ENCODE data around the gene PIGU. TPM values are rescaled to one million over a fixed set of nuclear protein-coding genes. Genes with fewer than 3 reads are reported as not detected.
A peak's percentile ranks its signal among the peaks of the same experiment; 100 is the strongest.

Gene PIGU
- total and polyA plus RNA-seq, 2 of the 13 experiments (the other 11 are each of a cell fraction or from before 2014, with no cell fraction given): 45.5 to 231 TPM

DNA sequence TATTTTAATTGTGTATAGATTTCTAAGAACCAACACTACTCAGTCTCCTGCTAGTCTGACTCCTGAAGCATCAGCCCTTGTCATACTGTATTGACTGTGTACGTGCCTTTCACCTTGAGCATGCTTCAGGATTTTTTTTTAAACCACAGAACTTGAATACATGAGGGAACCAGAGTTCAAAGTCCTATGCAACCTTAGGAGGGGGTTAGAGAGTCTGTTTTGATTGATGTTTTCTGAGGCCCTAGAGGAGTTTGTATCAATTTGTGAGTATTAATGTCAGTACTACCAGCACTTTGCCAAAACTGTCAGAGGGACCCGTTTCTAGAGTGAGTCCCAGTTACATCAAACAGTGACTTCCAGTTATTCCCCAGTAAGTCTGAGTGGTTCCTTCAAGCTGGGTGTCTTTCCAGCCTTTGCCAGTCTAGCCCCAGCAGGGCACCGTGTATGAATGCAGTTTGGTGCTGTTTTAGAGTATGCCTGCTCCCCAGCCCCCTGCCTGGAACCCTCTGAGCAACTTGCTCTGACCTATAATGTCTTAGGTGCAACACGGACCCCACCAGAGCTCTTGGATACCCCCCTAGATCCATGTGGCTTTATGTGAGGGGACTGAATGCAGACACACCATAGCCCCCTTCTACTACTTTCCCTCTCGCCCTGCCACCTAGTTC, 35.8 kb upstream of the PIGU start (continued):
- TF ChIP-seq ZNF629 (CRISPR knock-in tag; conservative IDR thresholded peaks at IDR 0.05) (no peak), RFX5 (IDR thresholded peaks at IDR 0.05; ENCODE audit: low read depth, low read length) (no peak), BCL6 (CRISPR knock-in tag; IDR thresholded peaks at IDR 0.05) (peak; percentile 92), SIX4 (CRISPR knock-in tag; IDR thresholded peaks at IDR 0.05) (no peak), HNF4G (IDR thresholded peaks at IDR 0.05; ENCODE audit: borderline replicate concordance, low read depth, low read length) (peak; percentile 76), HNF4G (CRISPR knock-in tag; IDR thresholded peaks at IDR 0.05; ENCODE audit: borderline replicate concordance, low read depth) (peak; percentile 82; the same call in 1 of the 2 replicates), MED13 (CRISPR knock-in tag; IDR thresholded peaks at IDR 0.05) (no peak), MYNN (CRISPR knock-in tag; IDR thresholded peaks at IDR 0.05; ENCODE audit: low read depth) (no peak), ZNF530 (CRISPR knock-in tag; IDR thresholded peaks at IDR 0.05; ENCODE audit: low read depth) (no peak), ZNF431 (CRISPR knock-in tag; IDR thresholded peaks at IDR 0.05; ENCODE audit: borderline replicate concordance, low read depth) (no peak), ZNF75D (CRISPR knock-in tag; IDR thresholded peaks at IDR 0.05; ENCODE audit: borderline replicate concordance) (no peak), ZNF552 (CRISPR knock-in tag; IDR thresholded peaks at IDR 0.05; ENCODE audit: borderline replicate concordance) (no peak), FOXA1 (IDR thresholded peaks at IDR 0.05) (no peak), FOXA1 (CRISPR knock-in tag; IDR thresholded peaks at IDR 0.05) (peak; percentile 73), ZNF746 (CRISPR knock-in tag; IDR thresholded peaks at IDR 0.05) (no peak), FOXC1 (CRISPR knock-in tag; IDR thresholded peaks at IDR 0.05; ENCODE audit: borderline replicate concordance) (no peak; the same call in 1 of the 2 replicates), ZNF792 (CRISPR knock-in tag; IDR thresholded peaks at IDR 0.05) (0 out of 2 replicates have a peak, but pooled peaks have one; percentile 80)
- TF ChIP-seq, protein P1, sequence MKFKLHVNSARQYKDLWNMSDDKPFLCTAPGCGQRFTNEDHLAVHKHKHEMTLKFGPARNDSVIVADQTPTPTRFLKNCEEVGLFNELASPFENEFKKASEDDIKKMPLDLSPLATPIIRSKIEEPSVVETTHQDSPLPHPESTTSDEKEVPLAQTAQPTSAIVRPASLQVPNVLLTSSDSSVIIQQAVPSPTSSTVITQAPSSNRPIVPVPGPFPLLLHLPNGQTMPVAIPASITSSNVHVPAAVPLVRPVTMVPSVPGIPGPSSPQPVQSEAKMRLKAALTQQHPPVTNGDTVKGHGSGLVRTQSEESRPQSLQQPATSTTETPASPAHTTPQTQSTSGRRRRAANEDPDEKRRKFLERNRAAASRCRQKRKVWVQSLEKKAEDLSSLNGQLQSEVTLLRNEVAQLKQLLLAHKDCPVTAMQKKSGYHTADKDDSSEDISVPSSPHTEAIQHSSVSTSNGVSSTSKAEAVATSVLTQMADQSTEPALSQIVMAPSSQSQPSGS (CRISPR knock-in tag; IDR thresholded peaks at IDR 0.05): no peak; the same call in 1 of the 2 replicates
- TF ChIP-seq, protein P2, sequence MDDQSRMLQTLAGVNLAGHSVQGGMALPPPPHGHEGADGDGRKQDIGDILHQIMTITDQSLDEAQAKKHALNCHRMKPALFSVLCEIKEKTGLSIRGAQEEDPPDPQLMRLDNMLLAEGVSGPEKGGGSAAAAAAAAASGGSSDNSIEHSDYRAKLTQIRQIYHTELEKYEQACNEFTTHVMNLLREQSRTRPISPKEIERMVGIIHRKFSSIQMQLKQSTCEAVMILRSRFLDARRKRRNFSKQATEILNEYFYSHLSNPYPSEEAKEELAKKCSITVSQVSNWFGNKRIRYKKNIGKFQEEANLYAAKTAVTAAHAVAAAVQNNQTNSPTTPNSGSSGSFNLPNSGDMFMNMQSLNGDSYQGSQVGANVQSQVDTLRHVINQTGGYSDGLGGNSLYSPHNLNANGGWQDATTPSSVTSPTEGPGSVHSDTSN (CRISPR knock-in tag; IDR thresholded peaks at IDR 0.05; ENCODE audit: borderline replicate concordance): no peak
- TF ChIP-seq, protein P3, sequence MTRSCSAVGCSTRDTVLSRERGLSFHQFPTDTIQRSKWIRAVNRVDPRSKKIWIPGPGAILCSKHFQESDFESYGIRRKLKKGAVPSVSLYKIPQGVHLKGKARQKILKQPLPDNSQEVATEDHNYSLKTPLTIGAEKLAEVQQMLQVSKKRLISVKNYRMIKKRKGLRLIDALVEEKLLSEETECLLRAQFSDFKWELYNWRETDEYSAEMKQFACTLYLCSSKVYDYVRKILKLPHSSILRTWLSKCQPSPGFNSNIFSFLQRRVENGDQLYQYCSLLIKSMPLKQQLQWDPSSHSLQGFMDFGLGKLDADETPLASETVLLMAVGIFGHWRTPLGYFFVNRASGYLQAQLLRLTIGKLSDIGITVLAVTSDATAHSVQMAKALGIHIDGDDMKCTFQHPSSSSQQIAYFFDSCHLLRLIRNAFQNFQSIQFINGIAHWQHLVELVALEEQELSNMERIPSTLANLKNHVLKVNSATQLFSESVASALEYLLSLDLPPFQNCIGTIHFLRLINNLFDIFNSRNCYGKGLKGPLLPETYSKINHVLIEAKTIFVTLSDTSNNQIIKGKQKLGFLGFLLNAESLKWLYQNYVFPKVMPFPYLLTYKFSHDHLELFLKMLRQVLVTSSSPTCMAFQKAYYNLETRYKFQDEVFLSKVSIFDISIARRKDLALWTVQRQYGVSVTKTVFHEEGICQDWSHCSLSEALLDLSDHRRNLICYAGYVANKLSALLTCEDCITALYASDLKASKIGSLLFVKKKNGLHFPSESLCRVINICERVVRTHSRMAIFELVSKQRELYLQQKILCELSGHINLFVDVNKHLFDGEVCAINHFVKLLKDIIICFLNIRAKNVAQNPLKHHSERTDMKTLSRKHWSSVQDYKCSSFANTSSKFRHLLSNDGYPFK (CRISPR knock-in tag; IDR thresholded peaks at IDR 0.05; ENCODE audit: borderline replicate concordance): no peak
- TF ChIP-seq, protein P4, sequence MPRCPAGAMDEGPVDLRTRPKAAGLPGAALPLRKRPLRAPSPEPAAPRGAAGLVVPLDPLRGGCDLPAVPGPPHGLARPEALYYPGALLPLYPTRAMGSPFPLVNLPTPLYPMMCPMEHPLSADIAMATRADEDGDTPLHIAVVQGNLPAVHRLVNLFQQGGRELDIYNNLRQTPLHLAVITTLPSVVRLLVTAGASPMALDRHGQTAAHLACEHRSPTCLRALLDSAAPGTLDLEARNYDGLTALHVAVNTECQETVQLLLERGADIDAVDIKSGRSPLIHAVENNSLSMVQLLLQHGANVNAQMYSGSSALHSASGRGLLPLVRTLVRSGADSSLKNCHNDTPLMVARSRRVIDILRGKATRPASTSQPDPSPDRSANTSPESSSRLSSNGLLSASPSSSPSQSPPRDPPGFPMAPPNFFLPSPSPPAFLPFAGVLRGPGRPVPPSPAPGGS (CRISPR knock-in tag; IDR thresholded peaks at IDR 0.05): no peak
- TF ChIP-seq, protein P5, sequence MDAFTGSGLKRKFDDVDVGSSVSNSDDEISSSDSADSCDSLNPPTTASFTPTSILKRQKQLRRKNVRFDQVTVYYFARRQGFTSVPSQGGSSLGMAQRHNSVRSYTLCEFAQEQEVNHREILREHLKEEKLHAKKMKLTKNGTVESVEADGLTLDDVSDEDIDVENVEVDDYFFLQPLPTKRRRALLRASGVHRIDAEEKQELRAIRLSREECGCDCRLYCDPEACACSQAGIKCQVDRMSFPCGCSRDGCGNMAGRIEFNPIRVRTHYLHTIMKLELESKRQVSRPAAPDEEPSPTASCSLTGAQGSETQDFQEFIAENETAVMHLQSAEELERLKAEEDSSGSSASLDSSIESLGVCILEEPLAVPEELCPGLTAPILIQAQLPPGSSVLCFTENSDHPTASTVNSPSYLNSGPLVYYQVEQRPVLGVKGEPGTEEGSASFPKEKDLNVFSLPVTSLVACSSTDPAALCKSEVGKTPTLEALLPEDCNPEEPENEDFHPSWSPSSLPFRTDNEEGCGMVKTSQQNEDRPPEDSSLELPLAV (CRISPR knock-in tag; conservative IDR thresholded peaks at IDR 0.05; ENCODE audit: low read depth): no peak
